Heart right ventricle (tissue), 16 donors: ENCODE results near the gene DGKQ. TPM values are rescaled to one million over a fixed set of nuclear protein-coding genes. Genes with fewer than 3 reads are reported as not detected.

Experiments used
- ATAC-seq, 8 donors: fragments of 200-7000 bp; cut with Tn5 transposase; one replicate each; pipeline ENCODE4 v1.9.1; 2020; ENCODE audit warnings: mild to moderate bottlenecking in 8 of 8, moderate library complexity in 8 of 8, moderate number of reproducible peaks in 1 of 8
- DNase-seq, 2 donors: peaks; one replicate each; pipeline ENCODE4 v3.0.0-alpha.2; 2020
- H3K27ac ChIP-seq, 10 donors: fragments of 200-600 bp; sonication (generic) in 2 of 10; one replicate each; pipeline versions ENCODE4 v1.5.0 to v1.8.0; 2020 to 2022; ENCODE audit warnings: mild to moderate bottlenecking in 3 of 10
- H3K27me3 ChIP-seq, 7 donors: fragments of 200-600 bp; one replicate each; pipeline ENCODE4 v1.8.0; 2021 to 2022; ENCODE audit warnings: mild to moderate bottlenecking in 2 of 7
- H3K36me3 ChIP-seq, 9 donors: fragments of 200-600 bp; sonication (generic) in 1 of 9; one replicate each; pipeline versions ENCODE4 v1.5.0 to v1.8.0; 2020 to 2022; ENCODE audit warnings: mild to moderate bottlenecking in 2 of 9
- H3K4me1 ChIP-seq, 9 donors: fragments of 200-600 bp; sonication (generic) in 1 of 9; one replicate each; pipeline versions ENCODE4 v1.5.0 to v1.8.0; 2020 to 2022; ENCODE audit warnings: mild to moderate bottlenecking in 4 of 9
- H3K4me3 ChIP-seq, 10 donors: fragments of 200-600 bp; sonication (generic) in 2 of 10; one replicate each; pipeline versions ENCODE4 v1.5.0 to v1.8.0; 2020 to 2022; ENCODE audit warnings: mild to moderate bottlenecking in 7 of 10, moderate library complexity in 2 of 10
- H3K9me3 ChIP-seq, 11 donors: fragments of 200-600 bp in 10 of 11; sonication (generic) in 2 of 11; one replicate each; pipeline versions ENCODE4 v1.5.0 to v1.8.0; 2013 to 2022; ENCODE audit warnings: mild to moderate bottlenecking in 2 of 11, control low read depth in 1 of 11, moderate library complexity in 1 of 11
- WGBS, 2 donors: extraction: QIAGEN DNeasy Blood & Tissue Kit; methylation state at CpG; one replicate each; pipeline ENCODE4 v1.1.7; 2013; ENCODE audit warnings: inconsistent platforms in 1 of 2; 5-methylcytosine and 5-hydroxymethylcytosine counted together
- intact Hi-C, 10 donors: fragments of 100-400 bp; cut with DNase I; formaldehyde crosslinking; loops; one replicate each; pipeline versions ENCODE4 v1.11.1 to v1.14.2; 2022
- polyA plus RNA-seq, 2 donors: library from polyadenylated mRNA; stranded (reverse); fragments of 200-250 nt; gene quantifications; one replicate each; pipeline ENCODE4 v1.2.3, GENCODE V29; 2013
- total RNA-seq, 10 donors: library from RNA; stranded (reverse); fragmentation: NEBNext Ultra II Directional in 3 of 10; extraction: Animal tissue kit (Norgen Biotek cat#: 25700) in 3 of 10; gene quantifications; one replicate each; pipeline versions ENCODE4 v1.2.1 to v1.2.4, GENCODE V29; 2021 to 2023
- TF ChIP-seq, protein P1 (sequence below), 9 donors: fragments of 200-600 bp; sonication (generic) in 2 of 9; IDR thresholded peaks; one replicate each; pipeline versions ENCODE4 v1.5.0 to v1.8.0; 2021 to 2022; ENCODE audit warnings: antibody characterized with exemption in 9 of 9, mild to moderate bottlenecking in 5 of 9, moderate library complexity in 1 of 9
- donor health status: Arrhythmogenic right ventricular cardiomyopathy.
- donor health status: ischemic (EF 13 %, LVEDD 7.1; RV severe dilation, severe dysfunction).
- donor health status: healthy with polysubstance abuse.
- donor health status: DM: no; HTN: yes; CAD: no.
- donor health status: DM: no; HTN: no; CAD: no.
- donor health status: ischemic (EF 25% LVEDD 6.9; RV normal size, moderate dysfunction).
- donor health status: ischemic (EF 25% LVEDD 5.7; RV mildly dilated, moderate dysfunction).
- donor health status: healthy.
- donor health status: DM: yes; HTN: yes; CAD: no.
- donor health status: Ischemic cardiomyopathy.
- donor health status: ischemic (EF 35%, LVEDD 5.7; RV mildly dilated, moderate dysfunction).
- donor health status: nonischemic (EF 11% LVEDD 7.7; RV severe dilation, severe dysfunction).
- donor health status: DM: yes; HTN: yes; CAD: no.
- donor health status: PGD.
- donor health status: ischemic (EF 29% LVEDD 5.4; RV normal size, mild dysfunction).
- donor health status: nonischemic (EF 23%, LVEDD 6.1; RV moderate dilation, normal function).

The DGKQ gene
- total and polyA plus RNA-seq, 12 donors: 2.8 to 5.2 (median 3.8) TPM

DNA sequence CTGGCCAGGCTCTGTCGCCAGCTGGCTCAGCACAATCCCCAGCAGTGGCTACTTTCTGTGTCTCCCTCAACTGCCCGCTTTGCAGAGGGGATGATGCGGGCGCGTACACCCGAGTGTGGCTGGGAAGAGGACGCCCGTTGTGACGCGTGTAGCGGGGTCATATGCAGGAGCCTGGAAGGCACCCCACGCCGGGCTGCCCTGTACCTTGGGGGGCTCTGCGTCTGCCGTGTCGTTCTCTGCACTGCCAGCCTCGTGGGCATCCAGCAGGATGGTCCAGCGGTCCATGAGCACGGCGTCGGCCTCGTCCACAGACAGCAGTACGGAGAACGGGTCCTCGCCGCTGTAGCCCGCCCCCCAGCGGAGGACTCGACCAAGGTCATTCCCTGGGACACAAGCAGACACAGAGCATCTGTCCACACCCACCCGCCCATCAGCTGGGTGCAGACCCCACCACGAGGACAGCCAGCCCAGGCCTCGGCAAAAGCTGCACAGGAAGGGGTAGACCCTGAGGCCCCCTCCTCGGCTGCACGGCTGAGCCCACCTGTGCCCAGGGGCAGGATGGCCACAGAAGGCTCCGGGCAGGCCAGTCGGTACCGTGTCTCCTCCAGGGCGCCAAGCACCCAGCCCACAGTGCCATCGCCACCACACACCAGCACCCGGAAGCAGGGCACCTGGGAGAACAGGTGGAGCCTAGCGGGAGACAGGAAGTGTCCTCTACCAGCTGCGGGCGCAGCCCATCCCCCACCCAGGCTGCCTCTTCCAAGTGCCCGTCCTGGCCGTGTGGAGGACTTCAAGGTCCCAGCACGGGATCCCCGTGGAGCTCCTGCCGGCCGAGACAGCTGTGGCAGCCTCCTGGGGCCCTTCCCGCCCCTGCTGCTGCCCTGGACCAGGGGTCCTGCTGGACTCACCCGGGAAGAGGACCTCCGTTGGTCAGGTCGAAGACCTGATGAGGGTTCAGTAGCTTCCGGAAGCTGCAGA is 10.8 kb downstream of the DGKQ start:
- intact Hi-C loops: no loop called here
- DNase-seq (peak in 1 of 2 donors; percentile 14), ATAC-seq (no peak)
- Histone ChIP-seq H3K27me3 (no peaks in the 10 kb centered on the region), H3K9me3 (no peaks in the 10 kb centered on the region), H3K27ac (no peak overlapping the region), H3K4me3 (no peak overlapping the region), H3K36me3 (peaks cover 0 to 86% (median 19%) of the 10 kb centered on the region in 9 donors), H3K4me1 (peaks cover 0 to 2% (median 0%) of the 10 kb centered on the region in 9 donors)
- 92 to 94% methylated on average over 54 of the region's 54 CpGs for WGBS, 2 donors
- TF ChIP-seq, protein P1, sequence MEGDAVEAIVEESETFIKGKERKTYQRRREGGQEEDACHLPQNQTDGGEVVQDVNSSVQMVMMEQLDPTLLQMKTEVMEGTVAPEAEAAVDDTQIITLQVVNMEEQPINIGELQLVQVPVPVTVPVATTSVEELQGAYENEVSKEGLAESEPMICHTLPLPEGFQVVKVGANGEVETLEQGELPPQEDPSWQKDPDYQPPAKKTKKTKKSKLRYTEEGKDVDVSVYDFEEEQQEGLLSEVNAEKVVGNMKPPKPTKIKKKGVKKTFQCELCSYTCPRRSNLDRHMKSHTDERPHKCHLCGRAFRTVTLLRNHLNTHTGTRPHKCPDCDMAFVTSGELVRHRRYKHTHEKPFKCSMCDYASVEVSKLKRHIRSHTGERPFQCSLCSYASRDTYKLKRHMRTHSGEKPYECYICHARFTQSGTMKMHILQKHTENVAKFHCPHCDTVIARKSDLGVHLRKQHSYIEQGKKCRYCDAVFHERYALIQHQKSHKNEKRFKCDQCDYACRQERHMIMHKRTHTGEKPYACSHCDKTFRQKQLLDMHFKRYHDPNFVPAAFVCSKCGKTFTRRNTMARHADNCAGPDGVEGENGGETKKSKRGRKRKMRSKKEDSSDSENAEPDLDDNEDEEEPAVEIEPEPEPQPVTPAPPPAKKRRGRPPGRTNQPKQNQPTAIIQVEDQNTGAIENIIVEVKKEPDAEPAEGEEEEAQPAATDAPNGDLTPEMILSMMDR (IDR thresholded peaks at IDR 0.05): no peak

DNA sequence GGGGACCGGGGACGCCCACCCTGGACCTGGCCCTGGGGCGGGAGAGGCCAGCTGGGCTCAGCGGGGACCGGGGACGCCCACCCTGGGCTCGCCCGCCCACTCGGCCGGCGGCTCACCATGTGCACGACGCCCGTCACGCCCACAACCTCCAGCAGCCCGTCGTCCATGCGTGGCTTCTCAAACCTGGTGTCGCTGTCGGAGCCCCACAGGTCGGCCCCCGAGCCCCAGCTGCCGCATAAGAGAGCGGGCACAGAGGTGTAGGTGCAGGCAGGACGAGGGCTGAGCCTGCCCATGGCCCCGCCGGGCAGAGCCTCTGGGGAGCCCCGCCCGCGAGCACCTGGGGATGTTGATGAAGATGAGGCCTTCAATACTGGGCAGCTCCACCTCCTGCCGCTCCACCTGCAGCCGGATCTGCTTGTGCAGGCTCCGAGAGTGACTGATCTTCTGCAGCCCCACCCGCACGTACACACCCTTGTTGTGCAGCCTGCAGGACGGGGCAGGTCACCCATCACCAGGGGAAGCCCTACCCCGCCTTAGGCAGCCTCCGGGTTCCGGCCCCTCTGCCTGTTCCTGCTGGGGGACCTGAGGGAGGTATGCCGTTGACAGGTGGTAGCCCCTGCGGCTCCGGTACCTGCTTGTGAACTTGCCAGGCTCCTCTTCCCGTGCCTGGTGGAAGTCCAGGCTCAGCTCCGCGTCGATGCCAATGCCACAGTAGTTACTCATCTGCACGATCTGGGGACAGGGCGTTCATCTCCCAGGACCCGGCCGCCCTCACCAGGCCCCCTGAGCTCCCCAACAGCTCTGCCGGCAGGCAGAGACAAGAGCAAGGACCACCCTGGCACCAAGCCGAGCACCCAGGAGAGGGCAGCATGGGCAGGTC is 11.8 kb downstream of the DGKQ start:
- WGBS, 2 donors: 93 to 96% methylated on average over 47 to 52 of the region's 52 CpGs
- no peak overlapping the region for H3K4me3 ChIP-seq
- intact Hi-C loops: no loop called here
- ATAC-seq (peak in 1 of 8 donors; percentile 2), DNase-seq (peak in 1 of 2 donors; percentile 20)
- no peaks in the 10 kb centered on the region for H3K4me1 ChIP-seq
- H3K36me3 ChIP-seq: peaks cover 0 to 88% (median 23%) of the 10 kb centered on the region in 9 donors
- H3K9me3 ChIP-seq: no peaks in the 10 kb centered on the region
- H3K27me3 ChIP-seq: no peaks in the 10 kb centered on the region
- H3K27ac ChIP-seq: no peak overlapping the region
- TF ChIP-seq, protein P1 (IDR thresholded peaks at IDR 0.05): no peak

DNA sequence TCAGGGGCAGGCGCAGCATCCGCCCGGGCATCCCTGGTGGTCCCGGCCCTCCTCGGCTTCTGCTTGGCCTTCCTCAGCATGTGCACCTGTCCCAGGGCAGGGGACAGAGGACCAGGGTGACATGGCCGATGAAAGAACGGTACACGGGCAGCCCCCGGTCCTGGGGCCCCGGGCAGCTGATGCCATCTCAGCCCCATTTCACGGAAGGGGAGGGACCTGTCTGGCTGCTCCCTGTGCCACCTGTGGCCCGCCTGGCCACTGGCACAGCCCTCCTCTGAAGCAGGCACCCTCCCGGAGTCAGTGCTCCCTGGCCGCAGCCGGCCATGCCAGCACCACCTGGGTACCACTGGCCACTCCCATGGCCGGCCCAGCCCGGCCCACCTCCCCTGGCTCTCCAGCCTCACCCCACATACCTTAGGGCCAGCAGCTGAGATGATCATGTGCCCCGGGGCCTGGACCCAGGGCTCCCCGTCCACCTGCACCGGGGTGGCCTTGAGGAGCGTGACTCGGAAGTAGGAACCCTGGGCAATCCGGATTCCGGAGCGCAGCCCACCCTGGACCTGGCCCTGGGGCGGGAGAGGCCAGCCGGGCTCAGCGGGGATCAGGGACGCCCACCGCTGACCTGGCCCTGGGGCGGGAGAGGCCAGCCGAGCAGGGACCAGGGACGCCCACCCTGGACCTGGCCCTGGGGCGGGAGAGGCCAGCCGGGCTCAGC is 12.6 kb downstream of the DGKQ start:
- ATAC-seq (no peak), DNase-seq (no peak)
- H3K27ac ChIP-seq: no peak overlapping the region
- intact Hi-C loops: no loop called here
- TF ChIP-seq, protein P1 (IDR thresholded peaks at IDR 0.05): no peak
- H3K4me3 ChIP-seq: no peak overlapping the region
- 91 to 95% methylated on average over 28 to 35 of the region's 35 CpGs for WGBS, 2 donors
- no peaks in the 10 kb centered on the region for H3K9me3 ChIP-seq
- no peaks in the 10 kb centered on the region for H3K4me1 ChIP-seq
- H3K27me3 ChIP-seq: no peaks in the 10 kb centered on the region
- peaks cover 0 to 84% (median 20%) of the 10 kb centered on the region in 9 donors for H3K36me3 ChIP-seq
